Mesenchymal stem cell (in vitro differentiated cells and primary cell): Measurements from ENCODE around the gene PLAAT3.

Experiments used
- DNase-seq: peaks from one replicate; pipeline ENCODE4 v3.0.0-alpha.2; 2013
- H2AFZ ChIP-seq: one replicate; pipeline ENCODE4 v1.6.1; 2013; ENCODE audit warnings: low read depth, mild to moderate bottlenecking, control low read depth, inconsistent platforms, low read length, moderate library complexity
- H2AK5ac ChIP-seq: 2 replicates; pipeline ENCODE4 v1.6.1; 2013; ENCODE audit warnings: low read length, moderate library complexity, mild to moderate bottlenecking, inconsistent platforms; ENCODE audit not compliant: severe bottlenecking
- H2BK120ac ChIP-seq: one replicate; pipeline ENCODE4 v1.6.1; 2013; ENCODE audit warnings: low read depth, mild to moderate bottlenecking, inconsistent platforms, low read length, moderate library complexity
- H2BK12ac ChIP-seq, 2 experiments: one replicate each; pipeline ENCODE4 v1.6.1; 2013; ENCODE audit warnings: inconsistent platforms in 2 of 2, low read length in 2 of 2, mild to moderate bottlenecking in 2 of 2, moderate library complexity in 2 of 2, control low read depth in 1 of 2
- H2BK15ac ChIP-seq: one replicate; pipeline ENCODE4 v1.6.1; 2013; ENCODE audit warnings: mild to moderate bottlenecking, low read depth, inconsistent platforms; ENCODE audit not compliant: poor library complexity, severe bottlenecking
- H2BK5ac ChIP-seq: 2 replicates; pipeline ENCODE4 v1.6.1; 2013; ENCODE audit warnings: low read depth, mild to moderate bottlenecking, low read length, control low read depth, inconsistent platforms; ENCODE audit not compliant: poor library complexity, severe bottlenecking
- H3K14ac ChIP-seq, 2 experiments: one replicate each; pipeline ENCODE4 v1.6.1; 2013; ENCODE audit warnings: inconsistent platforms in 2 of 2, low read length in 2 of 2, control low read depth in 1 of 2, mild to moderate bottlenecking in 1 of 2, moderate library complexity in 1 of 2
- H3K18ac ChIP-seq, 2 experiments: one replicate each; pipeline ENCODE4 v1.6.1; 2013; ENCODE audit warnings: inconsistent platforms in 2 of 2, low read length in 2 of 2, control low read depth in 1 of 2, low read depth in 1 of 2, mild to moderate bottlenecking in 1 of 2
- H3K23ac ChIP-seq, 2 experiments: one replicate each; pipeline ENCODE4 v1.6.1; 2013; ENCODE audit warnings: inconsistent platforms in 2 of 2, low read length in 2 of 2, mild to moderate bottlenecking in 2 of 2, moderate library complexity in 2 of 2, control low read depth in 1 of 2
- H3K27ac ChIP-seq: 2 replicates; pipeline ENCODE4 v1.5.1; 2013; ENCODE audit warnings: mild to moderate bottlenecking, moderate library complexity, low read length, control low read depth, inconsistent platforms; ENCODE audit not compliant: poor library complexity, severe bottlenecking
- H3K27me3 ChIP-seq, 2 experiments: 2 replicates each; pipeline versions ENCODE4 v1.6.1 to v1.7.0; 2013; ENCODE audit warnings: low read length in 2 of 2, mild to moderate bottlenecking in 2 of 2, moderate library complexity in 2 of 2, control low read depth in 1 of 2, inconsistent platforms in 1 of 2; ENCODE audit not compliant: control insufficient read depth in 1 of 2, insufficient read depth in 1 of 2
- H3K36me3 ChIP-seq, 2 experiments: 2 replicates each; pipeline versions ENCODE4 v1.6.1 to v1.7.0; 2013; ENCODE audit warnings: low read length in 2 of 2, control low read depth in 1 of 2, inconsistent platforms in 1 of 2, low read depth in 1 of 2, mild to moderate bottlenecking in 1 of 2; ENCODE audit not compliant: insufficient read depth in 2 of 2, control insufficient read depth in 1 of 2
- H3K4ac ChIP-seq, 2 experiments: one replicate each; pipeline ENCODE4 v1.6.1; 2013; ENCODE audit warnings: inconsistent platforms in 2 of 2, low read length in 2 of 2, mild to moderate bottlenecking in 2 of 2, moderate library complexity in 2 of 2, control low read depth in 1 of 2, low read depth in 1 of 2
- H3K4me1 ChIP-seq: 2 replicates; pipeline ENCODE4 v1.6.1; 2013; ENCODE audit warnings: low read depth, low read length, control low read depth; ENCODE audit not compliant: control insufficient read depth, insufficient read depth
- H3K4me2 ChIP-seq: 2 replicates; pipeline ENCODE4 v1.6.1; 2013; ENCODE audit warnings: low read length, mild to moderate bottlenecking, inconsistent platforms; ENCODE audit not compliant: poor library complexity, severe bottlenecking
- H3K4me3 ChIP-seq, 2 experiments: 2 replicates each; pipeline versions ENCODE4 v1.5.1 to v1.7.0; 2013; ENCODE audit warnings: low read length in 2 of 2, mild to moderate bottlenecking in 2 of 2, control low read depth in 1 of 2, low read depth in 1 of 2; ENCODE audit not compliant: insufficient read depth in 1 of 2
- H3K79me1 ChIP-seq: replicated peaks from 2 replicates; pipeline ENCODE4 v1.6.1; 2013; ENCODE audit warnings: mild to moderate bottlenecking, control low read depth, low read length, inconsistent platforms; ENCODE audit not compliant: poor library complexity, severe bottlenecking
- H3K9ac ChIP-seq: 2 replicates; pipeline ENCODE4 v1.7.0; 2013; ENCODE audit warnings: mild to moderate bottlenecking, low read length, moderate library complexity
- H3K9me3 ChIP-seq: 2 replicates; pipeline ENCODE4 v1.7.0; 2013; ENCODE audit warnings: mild to moderate bottlenecking, low read length; ENCODE audit not compliant: control insufficient read depth
- H4K8ac ChIP-seq: one replicate; pipeline ENCODE4 v1.6.1; 2013; ENCODE audit warnings: inconsistent platforms, mild to moderate bottlenecking, low read length, moderate library complexity
- H4K91ac ChIP-seq: one replicate; pipeline ENCODE4 v1.6.1; 2013; ENCODE audit warnings: mild to moderate bottlenecking, low read length, inconsistent platforms
- WGBS: methylation state at CpG from one replicate; pipeline ENCODE4 v1.1.7; 2013; ENCODE audit warnings: mixed read lengths; 5-methylcytosine and 5-hydroxymethylcytosine counted together

Gene PLAAT3

DNA sequence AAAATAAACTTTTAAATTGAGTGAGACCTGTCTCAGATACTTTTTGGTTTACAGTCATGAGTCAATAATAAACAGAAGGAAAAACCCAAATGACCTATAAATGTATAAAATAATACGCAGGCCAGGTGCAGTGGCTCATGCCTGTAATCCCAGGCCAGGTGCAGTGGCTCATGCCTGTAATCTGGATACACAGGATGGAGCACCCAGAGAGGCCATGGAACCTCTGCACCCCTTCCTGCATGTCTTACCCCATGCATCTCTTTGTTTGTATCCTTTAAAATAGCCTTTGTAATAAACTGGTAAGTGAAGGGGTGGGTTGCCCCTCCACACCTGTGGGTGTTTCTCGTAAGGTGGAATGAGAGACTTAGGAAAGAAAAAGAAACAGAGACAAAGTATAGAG, 86.6 kb downstream of the PLAAT3 start:
- 89% methylated on average over 2 of the region's 2 CpGs for WGBS
- Histone ChIP-seq H2AFZ (no peak overlapping the region), H3K23ac (no peak overlapping the region), H3K9ac (no peak overlapping the region), H2AK5ac (peak overlapping the region; percentile 77), H3K4me3 (no peak overlapping the region), H3K9me3 (no peaks in the 10 kb centered on the region), H2BK15ac (no peak overlapping the region), H3K27ac (peak overlapping the region; percentile 71), H2BK12ac (no peak overlapping the region), H3K27me3 (no peaks in the 10 kb centered on the region), H3K18ac (no peak overlapping the region), H3K4ac (no peak overlapping the region), H4K8ac (no peak overlapping the region), H3K79me1 (no peaks in the 10 kb centered on the region), H2BK5ac (peak overlapping the region; percentile 76), H3K14ac (no peak overlapping the region), H3K4me1 (peaks cover 6% of the 10 kb centered on the region), H3K4me2 (peak overlapping the region; percentile 34), H2BK120ac (no peak overlapping the region), H3K36me3 (no peaks in the 10 kb centered on the region), H4K91ac (no peak overlapping the region)
- DNase-seq = no peak
